Superior temporal gyrus (tissue), 1 donor: ENCODE measurements around the gene SFXN5.

Source experiments
- DNase-seq: peaks from one replicate; pipeline ENCODE4 v3.0.0-alpha.2; 2016; ENCODE audit errors: extremely low spot score

SFXN5 gene

DNA sequence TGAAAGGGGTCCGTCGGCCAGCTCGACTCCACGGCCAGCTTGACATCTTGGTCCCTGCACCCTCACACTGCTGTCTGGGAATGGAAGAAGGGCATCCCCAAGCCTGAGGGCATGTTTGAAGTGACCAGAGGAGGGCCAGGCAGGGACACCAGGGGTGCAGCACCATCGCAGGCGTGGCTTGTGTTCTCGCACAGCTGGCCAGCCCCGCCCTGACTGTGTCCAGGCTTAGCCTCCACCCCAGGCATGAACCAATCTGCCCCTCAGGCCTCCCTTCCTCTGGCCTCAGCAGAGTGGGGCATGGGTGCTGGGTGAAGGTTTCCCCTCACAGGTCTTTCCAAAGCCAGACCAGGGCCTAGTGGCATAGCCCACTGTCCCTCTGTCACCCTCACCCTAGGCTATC, 129.2 kb downstream of the SFXN5 start:
- no peak for DNase-seq

- DNase-seq: no peak
Observed at GRCh38 chr2:72940786-72941185, 130.7 kb downstream of the SFXN5 start.

DNA sequence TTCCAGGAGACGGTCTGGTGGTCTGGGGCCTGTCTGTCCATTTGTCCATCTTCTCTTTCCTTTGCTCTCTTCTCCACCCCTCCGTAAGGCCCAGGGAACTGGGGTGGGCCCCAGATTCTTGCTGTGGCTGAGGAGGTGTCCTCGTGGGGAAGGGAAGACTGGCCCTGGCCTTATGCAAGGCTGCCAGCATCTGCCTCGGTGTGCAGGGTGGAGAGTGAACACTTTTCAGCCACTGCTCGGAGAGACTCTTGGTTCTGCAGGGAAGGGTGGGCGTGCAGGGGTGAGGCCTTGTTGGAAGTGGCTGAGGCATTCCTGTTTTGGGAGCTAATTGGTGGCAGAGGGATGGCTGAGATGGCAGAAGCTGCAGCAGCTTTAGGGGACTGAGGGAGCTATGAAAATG, 131.2 kb downstream of the SFXN5 start:
- DNase-seq: no peak

DNA sequence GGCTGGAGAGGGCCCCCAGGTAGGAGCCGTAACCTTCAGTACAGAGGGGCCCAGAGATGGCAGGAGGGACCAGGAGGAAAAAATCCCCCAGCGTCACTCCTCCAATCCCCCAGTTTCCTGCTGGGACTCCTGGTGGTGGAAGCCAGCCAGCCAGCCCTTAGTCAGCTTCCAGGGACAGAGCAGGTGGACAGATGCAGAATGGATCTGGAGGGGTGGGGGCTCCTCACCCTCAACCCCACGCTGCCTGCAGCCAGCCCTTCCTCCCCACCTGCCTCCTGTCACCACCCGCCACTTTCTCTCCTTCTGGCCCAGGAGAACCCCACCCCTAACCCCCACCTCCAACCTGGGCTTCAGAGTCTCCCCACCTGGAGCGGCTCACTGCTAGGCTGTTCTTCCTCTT, 133.1 kb downstream of the SFXN5 start:
- DNase-seq: no peak

- no peak for DNase-seq
Observed at GRCh38 chr2:72937356-72937669, 134.2 kb downstream of the SFXN5 start.

GRCh38 chr2:72936660-72937355, 134.7 kb downstream of the SFXN5 start:
- DNase-seq: peak; percentile 65

- no peak for DNase-seq
Observed at GRCh38 chr2:72935611-72935957, 135.9 kb downstream of the SFXN5 start.

DNA sequence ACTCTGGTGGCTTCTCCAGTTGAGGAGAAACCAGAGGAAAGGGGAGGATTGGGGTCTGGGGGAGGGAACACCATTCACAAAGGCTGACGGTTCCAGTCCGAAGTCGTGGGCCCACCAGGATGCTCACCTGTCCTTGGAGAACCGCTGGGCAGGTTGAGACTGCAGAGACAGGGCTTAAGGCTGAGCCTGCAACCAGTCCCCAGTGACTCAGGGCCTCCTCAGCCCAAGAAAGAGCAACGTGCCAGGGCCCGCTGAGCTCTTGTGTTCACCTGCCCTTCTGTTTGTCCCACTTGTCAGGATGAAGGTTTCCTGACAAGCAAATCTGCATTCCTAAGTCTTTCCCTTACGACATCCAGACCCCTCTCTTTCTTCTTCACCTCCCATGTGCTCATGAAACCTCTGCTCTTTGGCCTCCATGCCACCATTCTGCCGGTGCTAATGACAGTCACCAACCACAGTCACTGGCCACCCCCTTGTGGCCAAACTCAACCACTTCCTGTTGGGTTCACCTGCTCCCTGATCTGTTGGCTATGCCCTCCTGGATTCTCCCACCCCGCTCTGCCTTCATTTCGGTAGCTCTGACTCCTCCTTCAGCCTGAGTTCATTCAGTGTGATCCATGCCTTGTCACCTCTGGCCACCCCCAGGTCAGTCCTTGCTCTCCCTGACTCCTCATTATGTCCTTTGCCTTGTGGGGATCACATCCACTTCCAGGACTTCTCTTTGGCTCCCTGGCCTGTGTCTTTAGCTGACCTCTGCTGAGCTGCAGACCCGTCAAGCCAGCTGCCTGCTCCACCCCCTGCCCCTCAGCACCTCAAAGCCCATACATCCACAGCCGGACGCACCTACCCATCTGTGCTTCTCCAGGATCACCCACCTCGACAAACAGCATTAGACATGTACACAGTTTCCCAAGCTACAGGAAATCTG, 136.6 kb downstream of the SFXN5 start:
- DNase-seq: no peak

DNA sequence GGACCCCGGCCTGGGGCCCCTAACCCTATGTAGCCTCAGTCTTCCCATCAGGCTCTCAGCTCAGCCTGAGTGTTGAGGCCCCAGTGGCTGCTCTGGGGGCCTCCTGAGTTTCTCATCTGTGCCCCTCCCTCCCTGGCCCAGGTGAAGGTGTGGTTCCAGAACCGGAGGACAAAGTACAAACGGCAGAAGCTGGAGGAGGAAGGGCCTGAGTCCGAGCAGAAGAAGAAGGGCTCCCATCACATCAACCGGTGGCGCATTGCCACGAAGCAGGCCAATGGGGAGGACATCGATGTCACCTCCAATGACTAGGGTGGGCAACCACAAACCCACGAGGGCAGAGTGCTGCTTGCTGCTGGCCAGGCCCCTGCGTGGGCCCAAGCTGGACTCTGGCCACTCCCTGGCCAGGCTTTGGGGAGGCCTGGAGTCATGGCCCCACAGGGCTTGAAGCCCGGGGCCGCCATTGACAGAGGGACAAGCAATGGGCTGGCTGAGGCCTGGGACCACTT, 137.8 kb downstream of the SFXN5 start:
- DNase-seq: no peak

DNA sequence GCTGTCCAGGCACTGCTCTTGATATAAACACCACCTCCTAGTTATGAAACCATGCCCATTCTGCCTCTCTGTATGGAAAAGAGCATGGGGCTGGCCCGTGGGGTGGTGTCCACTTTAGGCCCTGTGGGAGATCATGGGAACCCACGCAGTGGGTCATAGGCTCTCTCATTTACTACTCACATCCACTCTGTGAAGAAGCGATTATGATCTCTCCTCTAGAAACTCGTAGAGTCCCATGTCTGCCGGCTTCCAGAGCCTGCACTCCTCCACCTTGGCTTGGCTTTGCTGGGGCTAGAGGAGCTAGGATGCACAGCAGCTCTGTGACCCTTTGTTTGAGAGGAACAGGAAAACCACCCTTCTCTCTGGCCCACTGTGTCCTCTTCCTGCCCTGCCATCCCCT, 138.3 kb downstream of the SFXN5 start:
- DNase-seq: no peak

DNA sequence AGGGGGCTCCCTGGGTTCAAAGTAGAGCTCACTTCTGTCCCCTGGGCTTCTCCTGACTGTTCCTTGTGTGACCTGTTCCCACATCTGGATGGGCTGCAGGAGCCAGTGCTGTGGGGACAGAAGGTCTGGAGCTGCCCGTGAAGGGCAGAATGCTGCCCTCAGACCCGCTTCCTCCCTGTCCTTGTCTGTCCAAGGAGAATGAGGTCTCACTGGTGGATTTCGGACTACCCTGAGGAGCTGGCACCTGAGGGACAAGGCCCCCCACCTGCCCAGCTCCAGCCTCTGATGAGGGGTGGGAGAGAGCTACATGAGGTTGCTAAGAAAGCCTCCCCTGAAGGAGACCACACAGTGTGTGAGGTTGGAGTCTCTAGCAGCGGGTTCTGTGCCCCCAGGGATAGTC, 138.7 kb downstream of the SFXN5 start:
- DNase-seq: no peak

DNA sequence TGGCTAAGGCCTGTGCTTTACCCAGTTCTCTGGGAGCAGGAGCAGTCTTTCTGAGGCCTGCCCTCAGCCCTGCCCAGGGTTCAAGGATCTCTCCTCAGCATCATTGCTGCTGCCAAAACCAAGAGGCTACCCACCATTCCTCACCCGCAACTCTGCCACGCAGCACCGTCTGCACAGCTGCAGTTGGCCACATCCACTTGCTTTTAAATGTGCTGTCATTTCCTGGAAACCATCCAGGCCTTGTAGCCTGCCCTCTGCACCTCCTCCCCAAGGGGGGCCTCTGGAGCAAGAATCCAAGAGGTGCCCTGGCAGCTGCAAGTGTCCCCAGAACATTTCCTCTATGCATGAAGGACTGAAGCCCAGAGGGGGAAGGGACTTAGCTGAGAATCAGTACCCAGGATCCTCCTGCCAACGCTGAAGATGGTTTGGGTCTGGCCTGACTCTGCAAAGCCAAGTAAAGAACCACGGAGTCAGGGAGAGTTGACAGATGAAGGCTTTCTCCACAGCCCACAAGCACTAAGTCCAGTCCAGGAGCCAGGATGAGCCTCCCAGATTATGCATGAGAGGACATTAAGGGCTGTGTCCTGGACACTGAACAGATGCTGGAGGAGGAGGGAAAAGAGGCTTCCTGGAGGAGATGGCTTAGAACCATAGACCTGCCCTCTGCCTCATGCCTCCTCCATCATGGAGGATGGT, 139.3 kb downstream of the SFXN5 start:
- DNase-seq: no peak

GRCh38 chr2:72931280-72931910, 140.1 kb downstream of the SFXN5 start:
- DNase-seq: no peak

GRCh38 chr2:72929010-72929409, 142.5 kb downstream of the SFXN5 start:
- DNase-seq: no peak

DNA sequence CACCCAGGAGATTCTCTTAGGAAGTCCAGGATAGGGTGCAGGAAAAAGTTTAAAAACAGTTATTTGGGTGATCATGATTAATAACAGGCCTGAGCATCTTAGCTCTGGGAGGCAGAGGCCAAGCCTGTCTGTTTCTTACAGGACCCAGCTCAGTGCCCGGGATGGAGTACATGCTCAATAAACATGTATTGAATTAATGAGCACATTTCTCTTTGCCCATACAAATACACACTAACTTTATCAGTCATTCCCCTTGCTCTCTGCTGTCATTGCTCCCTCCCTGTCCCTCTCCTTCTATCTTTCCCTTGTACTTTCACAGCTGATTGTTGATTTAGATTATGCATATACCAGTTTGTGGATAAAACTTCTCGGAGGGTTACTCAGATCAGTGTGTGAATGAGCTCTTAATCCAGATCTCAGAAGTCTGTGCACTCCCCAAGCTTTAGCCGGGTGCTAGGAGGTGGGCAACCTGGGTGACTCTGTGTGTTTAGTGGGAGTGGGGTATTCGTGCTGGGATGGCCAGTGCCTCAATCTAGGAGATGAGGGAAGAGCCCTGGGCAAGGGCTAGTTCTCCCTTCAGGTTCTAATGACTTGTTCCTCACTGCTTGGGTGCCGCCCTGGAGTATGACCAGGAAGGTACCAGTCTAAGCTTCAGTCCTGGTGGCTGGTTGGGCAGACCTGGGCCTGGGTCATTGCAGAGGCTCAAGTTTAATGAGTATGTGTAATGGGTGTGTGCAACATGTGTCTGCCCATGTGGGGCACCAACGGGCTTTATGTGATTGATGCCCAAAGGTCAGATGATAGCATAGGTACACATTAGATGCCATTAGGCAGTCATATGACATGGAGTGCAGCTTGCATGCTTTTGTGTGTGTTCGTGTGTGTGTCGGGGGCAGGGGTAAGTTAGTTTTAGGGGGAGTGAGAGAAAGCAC, 143.6 kb downstream of the SFXN5 start:
- DNase-seq: no peak

DNA sequence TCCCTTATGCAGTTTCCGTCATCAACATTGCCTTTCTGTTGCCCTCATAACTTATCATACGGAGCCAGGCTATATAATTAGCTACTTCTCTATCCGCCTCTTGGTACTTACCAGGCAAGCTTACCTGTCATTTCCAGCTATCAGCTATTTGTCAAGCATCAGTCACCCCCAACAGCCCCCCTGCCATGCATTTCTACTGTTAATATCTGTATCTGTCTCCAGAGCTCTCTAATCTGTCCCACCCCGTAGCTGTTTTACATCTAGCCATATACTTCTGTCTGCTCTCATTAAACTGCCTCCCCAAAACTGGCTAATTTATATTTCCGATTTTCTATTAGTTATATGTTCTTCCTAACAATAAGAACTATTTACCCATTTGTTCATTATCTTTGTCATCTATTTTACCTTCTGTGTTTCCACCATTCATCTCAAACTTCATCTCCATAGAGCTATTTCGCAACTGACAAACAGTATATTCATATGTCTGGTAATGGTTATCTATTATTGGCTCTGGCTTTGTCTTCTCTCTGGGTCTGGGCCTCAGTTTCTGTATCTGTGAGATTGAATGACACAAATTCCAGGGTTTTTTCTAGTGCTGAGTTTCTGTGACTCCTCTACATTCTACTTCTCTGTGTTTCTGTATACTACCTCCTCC, 144.6 kb downstream of the SFXN5 start:
- DNase-seq: no peak

DNA sequence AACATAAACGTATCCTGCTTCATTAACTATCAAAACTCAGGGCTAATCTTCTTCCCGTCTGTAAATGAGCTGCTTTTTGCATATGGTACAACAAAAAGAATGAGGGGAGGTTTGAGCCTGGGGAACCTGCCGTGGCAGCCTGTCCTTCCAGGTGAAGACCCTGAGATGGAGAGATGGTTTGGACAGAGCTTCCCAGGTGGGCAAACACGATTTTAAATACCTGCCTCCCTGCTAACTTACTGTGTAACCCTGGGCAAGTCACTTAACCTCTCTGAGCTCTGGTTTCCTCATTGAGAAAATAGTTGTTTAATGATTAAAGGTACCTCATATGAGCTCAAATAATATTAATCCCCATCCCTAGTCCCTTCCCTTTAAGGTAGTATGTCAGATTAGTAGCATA, 145.1 kb downstream of the SFXN5 start:
- DNase-seq: no peak

- DNase-seq: no peak
Observed at GRCh38 chr2:72925328-72925943, 146.1 kb downstream of the SFXN5 start.

- DNase-seq: no peak
Observed at GRCh38 chr2:72924353-72925240, 146.9 kb downstream of the SFXN5 start.
